ENCODE measurements around the gene RHOT2. TPM values are rescaled to one million over a fixed set of nuclear protein-coding genes. Genes with fewer than 3 reads are reported as not detected.

Gene RHOT2
- total and polyA plus RNA-seq, 9 of the 15 experiments (the other 6 are each of a cell fraction or from before 2014, with no cell fraction given) = 5.0 to 373 (median 112) TPM

DNA sequence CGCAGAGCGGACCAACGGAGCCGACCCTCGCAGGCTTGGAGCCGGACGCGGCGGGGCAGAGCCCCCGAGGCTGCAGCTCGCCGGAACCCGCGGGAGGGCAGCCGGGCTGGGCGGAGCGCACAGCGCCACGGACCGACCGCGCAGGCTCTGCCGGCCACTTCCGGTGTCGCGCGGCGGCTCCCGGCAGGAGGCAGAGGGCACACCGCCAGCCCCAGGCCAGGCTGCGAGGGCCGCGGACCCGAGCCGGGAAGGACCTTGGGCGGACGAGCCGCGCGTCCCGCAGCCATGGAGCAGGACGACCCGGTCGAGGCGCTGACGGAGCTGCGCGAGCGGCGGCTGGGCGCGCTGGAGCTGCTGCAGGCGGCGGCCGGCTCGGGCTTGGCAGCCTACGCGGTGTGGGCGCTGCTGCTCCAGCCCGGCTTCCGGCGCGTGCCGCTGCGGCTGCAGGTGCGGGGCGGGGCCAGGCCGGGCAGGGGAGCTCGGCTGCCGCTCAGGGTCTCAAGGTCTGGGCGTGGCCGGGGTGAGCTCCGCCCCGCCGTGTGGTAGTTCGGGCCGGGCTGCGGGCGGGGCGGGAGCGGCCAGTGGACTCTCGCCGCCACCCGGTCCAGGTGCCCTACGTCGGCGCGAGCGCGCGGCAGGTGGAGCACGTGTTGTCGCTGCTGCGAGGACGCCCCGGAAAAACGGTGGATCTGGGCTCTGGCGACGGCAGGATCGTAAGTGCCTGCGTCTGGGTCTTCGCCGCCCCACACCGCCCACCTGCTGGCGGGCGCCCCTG lies 53.2 kb downstream of the RHOT2 start, which contains the start of gene ANTKMT (continued):
- TF ChIP-seq, protein P1, sequence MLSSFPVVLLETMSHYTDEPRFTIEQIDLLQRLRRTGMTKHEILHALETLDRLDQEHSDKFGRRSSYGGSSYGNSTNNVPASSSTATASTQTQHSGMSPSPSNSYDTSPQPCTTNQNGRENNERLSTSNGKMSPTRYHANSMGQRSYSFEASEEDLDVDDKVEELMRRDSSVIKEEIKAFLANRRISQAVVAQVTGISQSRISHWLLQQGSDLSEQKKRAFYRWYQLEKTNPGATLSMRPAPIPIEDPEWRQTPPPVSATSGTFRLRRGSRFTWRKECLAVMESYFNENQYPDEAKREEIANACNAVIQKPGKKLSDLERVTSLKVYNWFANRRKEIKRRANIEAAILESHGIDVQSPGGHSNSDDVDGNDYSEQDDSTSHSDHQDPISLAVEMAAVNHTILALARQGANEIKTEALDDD (IDR thresholded peaks at IDR 0.05) = no peak
- TF ChIP-seq FOXJ2 (tag; IDR thresholded peaks at IDR 0.05) (no peak), ZNF584 (CRISPR knock-in tag; IDR thresholded peaks at IDR 0.05; ENCODE audit: low read depth) (no peak), ZNF79 (CRISPR knock-in tag; IDR thresholded peaks at IDR 0.05; ENCODE audit: low read depth) (no peak), ASH1L (IDR thresholded peaks at IDR 0.05; ENCODE audit: borderline replicate concordance, low read depth, partially characterized antibody) (no peak), HMG20B (CRISPR knock-in tag; IDR thresholded peaks at IDR 0.05) (no peak), SMARCA4 (IDR thresholded peaks at IDR 0.05) (no peak), CCAR2 (IDR thresholded peaks at IDR 0.05; ENCODE audit: low read depth, low read length) (no peak), EHMT2 (IDR thresholded peaks at IDR 0.05) (no peak), PHF20 (IDR thresholded peaks at IDR 0.05; ENCODE audit: partially characterized antibody) (peak; percentile 65), ZBTB1 (CRISPR knock-in tag; IDR thresholded peaks at IDR 0.05; ENCODE audit: borderline replicate concordance, low read depth) (0 out of 2 replicates have a peak, but pooled peaks have one; percentile 11), POLR3A (IDR thresholded peaks at IDR 0.05; ENCODE audit: borderline replicate concordance, extremely low read depth, insufficient read depth, insufficient read length) (no peak), NR1H2 (CRISPR knock-in tag; IDR thresholded peaks at IDR 0.05) (no peak), NR2F6 (CRISPR knock-in tag; IDR thresholded peaks at IDR 0.05) (no peak), THRAP3 (IDR thresholded peaks at IDR 0.05; ENCODE audit: borderline replicate concordance) (no peak), FOXJ3 (CRISPR knock-in tag; IDR thresholded peaks at IDR 0.05) (no peak), ZNF41 (CRISPR knock-in tag; conservative IDR thresholded peaks at IDR 0.05) (no peak), ZNF184 (CRISPR knock-in tag; IDR thresholded peaks at IDR 0.05) (no peak), SMARCC2 (IDR thresholded peaks at IDR 0.05; ENCODE audit: low read depth) (no peak), KLF1 (tag; IDR thresholded peaks at IDR 0.05) (peak; percentile 88), RBM17 (IDR thresholded peaks at IDR 0.05; ENCODE audit: borderline replicate concordance, low read depth, low read length) (no peak), GATAD2A (IDR thresholded peaks at IDR 0.05) (no peak), ZNF444 (CRISPR knock-in tag; IDR thresholded peaks at IDR 0.05) (no peak), ZNF316 (IDR thresholded peaks at IDR 0.05) (no peak)
- TF ChIP-seq, protein P2, sequence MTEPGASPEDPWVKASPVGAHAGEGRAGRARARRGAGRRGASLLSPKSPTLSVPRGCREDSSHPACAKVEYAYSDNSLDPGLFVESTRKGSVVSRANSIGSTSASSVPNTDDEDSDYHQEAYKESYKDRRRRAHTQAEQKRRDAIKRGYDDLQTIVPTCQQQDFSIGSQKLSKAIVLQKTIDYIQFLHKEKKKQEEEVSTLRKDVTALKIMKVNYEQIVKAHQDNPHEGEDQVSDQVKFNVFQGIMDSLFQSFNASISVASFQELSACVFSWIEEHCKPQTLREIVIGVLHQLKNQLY (CRISPR knock-in tag; conservative IDR thresholded peaks at IDR 0.05) = 0 out of 4 replicates have a peak, but pooled peaks have one; percentile 50 to 57
- TF ChIP-seq, protein P3, sequence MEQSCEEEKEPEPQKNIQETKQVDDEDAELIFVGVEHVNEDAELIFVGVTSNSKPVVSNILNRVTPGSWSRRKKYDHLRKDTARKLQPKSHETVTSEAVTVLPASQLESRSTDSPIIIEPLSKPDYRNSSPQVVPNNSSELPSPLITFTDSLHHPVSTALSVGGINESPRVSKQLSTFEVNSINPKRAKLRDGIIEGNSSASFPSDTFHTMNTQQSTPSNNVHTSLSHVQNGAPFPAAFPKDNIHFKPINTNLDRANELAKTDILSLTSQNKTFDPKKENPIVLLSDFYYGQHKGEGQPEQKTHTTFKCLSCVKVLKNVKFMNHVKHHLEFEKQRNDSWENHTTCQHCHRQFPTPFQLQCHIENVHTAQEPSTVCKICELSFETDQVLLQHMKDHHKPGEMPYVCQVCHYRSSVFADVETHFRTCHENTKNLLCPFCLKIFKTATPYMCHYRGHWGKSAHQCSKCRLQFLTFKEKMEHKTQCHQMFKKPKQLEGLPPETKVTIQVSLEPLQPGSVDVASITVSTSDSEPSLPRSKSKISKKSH (CRISPR knock-in tag; IDR thresholded peaks at IDR 0.05) = no peak
- TF ChIP-seq, protein P4, sequence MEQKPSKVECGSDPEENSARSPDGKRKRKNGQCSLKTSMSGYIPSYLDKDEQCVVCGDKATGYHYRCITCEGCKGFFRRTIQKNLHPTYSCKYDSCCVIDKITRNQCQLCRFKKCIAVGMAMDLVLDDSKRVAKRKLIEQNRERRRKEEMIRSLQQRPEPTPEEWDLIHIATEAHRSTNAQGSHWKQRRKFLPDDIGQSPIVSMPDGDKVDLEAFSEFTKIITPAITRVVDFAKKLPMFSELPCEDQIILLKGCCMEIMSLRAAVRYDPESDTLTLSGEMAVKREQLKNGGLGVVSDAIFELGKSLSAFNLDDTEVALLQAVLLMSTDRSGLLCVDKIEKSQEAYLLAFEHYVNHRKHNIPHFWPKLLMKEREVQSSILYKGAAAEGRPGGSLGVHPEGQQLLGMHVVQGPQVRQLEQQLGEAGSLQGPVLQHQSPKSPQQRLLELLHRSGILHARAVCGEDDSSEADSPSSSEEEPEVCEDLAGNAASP (IDR thresholded peaks at IDR 0.05) = no peak

Data from K562 (cell line).